Measurements from ENCODE around the gene P3H2. TPM values are rescaled to one million over a fixed set of nuclear protein-coding genes. Genes with fewer than 3 reads are reported as not detected.
"Not testable (repeated sequence)": the region's sequence is repeated elsewhere in the genome, so short reads cannot be mapped to it uniquely, and the experiment has no call there.

P3H2 gene
- polyA plus RNA-seq, 12 donors: 41.9 to 82.6 (median 52.5) TPM; not detected in 1

GRCh38 chr3:190088890-190089289 lies 31.8 kb downstream of the P3H2 start:
- no peak for DNase-seq

GRCh38 chr3:190086191-190086590 lies 34.5 kb downstream of the P3H2 start:
- DNase-seq: no peak

GRCh38 chr3:190084983-190085382 lies 35.7 kb downstream of the P3H2 start:
- no peak for DNase-seq

GRCh38 chr3:190083635-190084034 lies 37.1 kb downstream of the P3H2 start:
- no peak for DNase-seq

GRCh38 chr3:190081389-190081788 lies 39.3 kb downstream of the P3H2 start:
- no peak for DNase-seq

GRCh38 chr3:190079173-190079572 lies 41.5 kb downstream of the P3H2 start:
- DNase-seq: not testable (repeated sequence)

GRCh38 chr3:190077395-190078045 lies 43.2 kb downstream of the P3H2 start:
- DNase-seq: no peak

GRCh38 chr3:190076601-190077394 lies 43.9 kb downstream of the P3H2 start:
- DNase-seq: no peak

- DNase-seq: no peak
These were observed 44.6 kb downstream of the P3H2 start for GRCh38 chr3:190076136-190076535.

GRCh38 chr3:190074817-190075216 lies 45.9 kb downstream of the P3H2 start:
- no peak for DNase-seq

- no peak for DNase-seq
These were observed 47.3 kb downstream of the P3H2 start for GRCh38 chr3:190073264-190074008.

- no peak for DNase-seq
These were observed 47.8 kb downstream of the P3H2 start for GRCh38 chr3:190072856-190073255.

GRCh38 chr3:190071921-190072320 lies 48.8 kb downstream of the P3H2 start:
- DNase-seq: not testable (repeated sequence)

GRCh38 chr3:190070622-190071347 lies 49.9 kb downstream of the P3H2 start:
- DNase-seq: no peak

GRCh38 chr3:190065204-190065603 lies 55.5 kb downstream of the P3H2 start:
- no peak for DNase-seq

- no peak for DNase-seq
These were observed 56.0 kb downstream of the P3H2 start for GRCh38 chr3:190064659-190065058.

- DNase-seq: no peak
These were observed 56.6 kb downstream of the P3H2 start for GRCh38 chr3:190064112-190064511.

- no peak for DNase-seq
These were observed 57.2 kb downstream of the P3H2 start for GRCh38 chr3:190063490-190063889.

- DNase-seq: no peak
These were observed 60.4 kb downstream of the P3H2 start for GRCh38 chr3:190060192-190060775.

GRCh38 chr3:190059242-190059590 lies 61.5 kb downstream of the P3H2 start:
- no peak for DNase-seq

GRCh38 chr3:190058521-190059241 lies 62.0 kb downstream of the P3H2 start:
- no peak for DNase-seq
